Measurements from ENCODE around the gene TDRD7.

DNA sequence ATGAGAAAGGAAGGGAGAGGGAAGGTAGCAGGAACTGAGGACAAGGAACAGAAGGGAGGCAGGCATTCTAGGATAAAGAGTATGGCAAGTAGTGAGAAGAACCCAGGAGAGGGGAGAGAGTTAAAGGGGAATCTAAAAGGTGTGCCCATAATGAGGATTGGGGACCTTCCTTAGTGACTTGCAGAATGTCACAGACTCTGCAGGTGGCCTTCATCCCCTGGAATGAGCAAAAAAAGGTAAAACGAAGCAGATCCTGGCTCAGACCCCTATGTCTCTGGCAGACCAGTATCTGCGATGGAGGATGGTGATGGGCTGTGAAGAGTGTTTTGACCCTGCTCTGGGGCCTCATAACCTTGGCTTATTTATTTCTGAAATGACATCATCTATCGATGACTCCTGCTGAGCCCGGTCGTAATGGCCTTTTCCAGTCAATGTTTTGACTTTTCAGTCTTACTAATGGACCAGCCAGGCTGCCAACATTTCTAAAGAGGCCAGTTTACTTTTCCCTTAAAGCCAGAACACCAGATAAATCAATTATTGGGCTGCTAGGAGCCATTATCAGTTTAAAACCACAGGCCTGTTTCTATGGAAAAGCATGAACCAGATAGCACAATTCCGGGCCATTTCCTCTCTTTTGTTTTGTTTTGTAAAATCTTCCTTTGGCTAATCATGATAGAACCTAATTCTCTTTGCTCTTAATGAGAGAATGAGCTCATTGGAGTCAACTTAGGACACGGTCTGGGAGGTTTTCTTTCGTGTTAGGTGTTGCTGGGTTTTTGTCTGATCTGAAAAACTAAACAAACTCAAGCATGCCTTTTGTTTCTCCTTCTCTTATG is 92.7 kb downstream of the TDRD7 start:
- TF ChIP-seq, protein P1, sequence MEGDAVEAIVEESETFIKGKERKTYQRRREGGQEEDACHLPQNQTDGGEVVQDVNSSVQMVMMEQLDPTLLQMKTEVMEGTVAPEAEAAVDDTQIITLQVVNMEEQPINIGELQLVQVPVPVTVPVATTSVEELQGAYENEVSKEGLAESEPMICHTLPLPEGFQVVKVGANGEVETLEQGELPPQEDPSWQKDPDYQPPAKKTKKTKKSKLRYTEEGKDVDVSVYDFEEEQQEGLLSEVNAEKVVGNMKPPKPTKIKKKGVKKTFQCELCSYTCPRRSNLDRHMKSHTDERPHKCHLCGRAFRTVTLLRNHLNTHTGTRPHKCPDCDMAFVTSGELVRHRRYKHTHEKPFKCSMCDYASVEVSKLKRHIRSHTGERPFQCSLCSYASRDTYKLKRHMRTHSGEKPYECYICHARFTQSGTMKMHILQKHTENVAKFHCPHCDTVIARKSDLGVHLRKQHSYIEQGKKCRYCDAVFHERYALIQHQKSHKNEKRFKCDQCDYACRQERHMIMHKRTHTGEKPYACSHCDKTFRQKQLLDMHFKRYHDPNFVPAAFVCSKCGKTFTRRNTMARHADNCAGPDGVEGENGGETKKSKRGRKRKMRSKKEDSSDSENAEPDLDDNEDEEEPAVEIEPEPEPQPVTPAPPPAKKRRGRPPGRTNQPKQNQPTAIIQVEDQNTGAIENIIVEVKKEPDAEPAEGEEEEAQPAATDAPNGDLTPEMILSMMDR (IDR thresholded peaks at IDR 0.05), result no peak
- TF ChIP-seq RAD21 (IDR thresholded peaks at IDR 0.05; ENCODE audit: low read length) (peak; percentile 25), NRF1 (IDR thresholded peaks at IDR 0.05; ENCODE audit: low read depth, low read length) (no peak), FOXM1 (IDR thresholded peaks at IDR 0.05; ENCODE audit: low read depth) (no peak), POLR2AphosphoS5 (IDR thresholded peaks at IDR 0.05; ENCODE audit: low read depth, low read length) (no peak; the same call in 1 of the 2 replicates)

All from SK-N-SH (cell line).